ENCODE results near the gene ABCF1. TPM values are rescaled to one million over a fixed set of nuclear protein-coding genes. Genes with fewer than 3 reads are reported as not detected.

Gene ABCF1
- total RNA-seq, 1 donor = 37.6 TPM

GRCh38 chr6:30626484-30627366, 55.5 kb downstream of the ABCF1 start, which contains the start of gene ATAT1:
TSS of gene ATAT1 (plus strand) at chr6:30626874.
- TF ChIP-seq, protein P1, sequence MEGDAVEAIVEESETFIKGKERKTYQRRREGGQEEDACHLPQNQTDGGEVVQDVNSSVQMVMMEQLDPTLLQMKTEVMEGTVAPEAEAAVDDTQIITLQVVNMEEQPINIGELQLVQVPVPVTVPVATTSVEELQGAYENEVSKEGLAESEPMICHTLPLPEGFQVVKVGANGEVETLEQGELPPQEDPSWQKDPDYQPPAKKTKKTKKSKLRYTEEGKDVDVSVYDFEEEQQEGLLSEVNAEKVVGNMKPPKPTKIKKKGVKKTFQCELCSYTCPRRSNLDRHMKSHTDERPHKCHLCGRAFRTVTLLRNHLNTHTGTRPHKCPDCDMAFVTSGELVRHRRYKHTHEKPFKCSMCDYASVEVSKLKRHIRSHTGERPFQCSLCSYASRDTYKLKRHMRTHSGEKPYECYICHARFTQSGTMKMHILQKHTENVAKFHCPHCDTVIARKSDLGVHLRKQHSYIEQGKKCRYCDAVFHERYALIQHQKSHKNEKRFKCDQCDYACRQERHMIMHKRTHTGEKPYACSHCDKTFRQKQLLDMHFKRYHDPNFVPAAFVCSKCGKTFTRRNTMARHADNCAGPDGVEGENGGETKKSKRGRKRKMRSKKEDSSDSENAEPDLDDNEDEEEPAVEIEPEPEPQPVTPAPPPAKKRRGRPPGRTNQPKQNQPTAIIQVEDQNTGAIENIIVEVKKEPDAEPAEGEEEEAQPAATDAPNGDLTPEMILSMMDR (IDR thresholded peaks at IDR 0.05; ENCODE audit: insufficient read depth, low read depth, low read length) = peak; percentile 41
- peak; percentile 75 for DNase-seq (ENCODE audit: low read depth)

GRCh38 chr6:30635834-30636233, 64.6 kb downstream of the ABCF1 start:
- no peak for DNase-seq (ENCODE audit: low read depth)
- H3K4me3 ChIP-seq (ENCODE audit: low read depth, low read length) = no peak overlapping the region
- TF ChIP-seq, protein P1 (IDR thresholded peaks at IDR 0.05; ENCODE audit: insufficient read depth, low read depth, low read length) = no peak

More at GRCh38 chr6:30626484-30627366, 55.5 kb downstream of the ABCF1 start, which contains the start of gene ATAT1:
- peak within 1 kb of the TSS; percentile 79 for H3K4me3 ChIP-seq (ENCODE audit: low read depth, low read length)

DNA sequence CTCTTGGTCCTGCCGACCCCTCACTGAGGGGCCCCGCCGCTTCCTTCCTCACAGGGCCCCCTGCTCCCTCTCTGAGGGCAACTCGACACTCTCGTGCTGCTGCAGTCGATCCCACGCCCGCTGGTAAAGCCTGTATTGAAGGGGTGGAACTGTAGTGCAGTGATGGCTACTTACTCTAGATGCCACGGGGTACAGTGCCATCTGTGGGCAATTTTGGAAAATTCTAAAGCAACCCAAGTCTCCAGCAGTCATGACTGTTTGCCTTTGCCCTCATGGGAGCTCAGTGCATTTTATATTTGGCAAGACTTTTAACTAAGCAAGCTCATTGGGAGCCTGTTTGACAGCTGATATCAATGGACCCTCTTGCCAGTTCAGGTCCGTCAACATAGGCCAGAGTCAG, 69.2 kb downstream of the ABCF1 start:
- no peak overlapping the region for H3K4me3 ChIP-seq (ENCODE audit: low read depth, low read length)
- DNase-seq (ENCODE audit: low read depth) = no peak
- TF ChIP-seq, protein P1 (IDR thresholded peaks at IDR 0.05; ENCODE audit: insufficient read depth, low read depth, low read length) = no peak

- H3K4me3 ChIP-seq (ENCODE audit: low read depth, low read length) = no peak overlapping the region
Measured at GRCh38 chr6:30641048-30641447, 69.8 kb downstream of the ABCF1 start.

More at GRCh38 chr6:30641048-30641447, 69.8 kb downstream of the ABCF1 start:
- TF ChIP-seq, protein P1 (IDR thresholded peaks at IDR 0.05; ENCODE audit: insufficient read depth, low read depth, low read length) = no peak
- DNase-seq (ENCODE audit: low read depth) = no peak

Small RNAs within 50 kb of the gene (small RNA-seq; reads per million reads assigned to genes)
- gene MIR877 = 0.56 reads per million

Other genes with a start within 250 kb of the ABCF1 start
- gene TRIM39, start 244.5 kb upstream of the ABCF1 start, total RNA-seq = 10.8 and 11.3 TPM in 2 replicates
- gene RPP21, start 226.3 kb upstream of the ABCF1 start, total RNA-seq = 26.3 and 45.4 TPM in 2 replicates
- 165 and 183 TPM in 2 replicates for gene HLA-E, start 81.9 kb upstream of the ABCF1 start, total RNA-seq
- gene GNL1, start 15.0 kb upstream of the ABCF1 start, total RNA-seq = 50.3 and 52.7 TPM in 2 replicates
- 5.8 and 6.0 TPM in 2 replicates for gene PRR3, start 14.1 kb upstream of the ABCF1 start, total RNA-seq
- 37.7 and 70.4 TPM in 2 replicates for gene PPP1R10, start 45.8 kb downstream of the ABCF1 start, total RNA-seq
- gene MRPS18B, start 46.4 kb downstream of the ABCF1 start, total RNA-seq = 79.5 and 81.2 TPM in 2 replicates
- 4.2 and 5.2 TPM in 2 replicates for gene ATAT1, start 55.4 kb downstream of the ABCF1 start, total RNA-seq
- gene C6orf136, start 75.7 kb downstream of the ABCF1 start, total RNA-seq = 4.8 and 9.9 TPM in 2 replicates
- gene DHX16, start 101.6 kb downstream of the ABCF1 start, total RNA-seq = 32.0 and 32.2 TPM in 2 replicates
- gene PPP1R18, start 115.2 kb downstream of the ABCF1 start, total RNA-seq = 56.6 and 59.3 TPM in 2 replicates
- gene NRM, start 119.5 kb downstream of the ABCF1 start, total RNA-seq = 3.5 and 5.5 TPM in 2 replicates
- gene MDC1, start 145.8 kb downstream of the ABCF1 start, total RNA-seq = 3.2 and 4.7 TPM in 2 replicates
- gene TUBB, start 148.9 kb downstream of the ABCF1 start, total RNA-seq = 590 and 713 TPM in 2 replicates
- gene FLOT1, start 171.2 kb downstream of the ABCF1 start, total RNA-seq = 107 and 119 TPM in 2 replicates
- 132 and 187 TPM in 2 replicates for gene IER3, start 173.1 kb downstream of the ABCF1 start, total RNA-seq